ENCODE results near the gene CCDC82.

The CCDC82 gene

DNA sequence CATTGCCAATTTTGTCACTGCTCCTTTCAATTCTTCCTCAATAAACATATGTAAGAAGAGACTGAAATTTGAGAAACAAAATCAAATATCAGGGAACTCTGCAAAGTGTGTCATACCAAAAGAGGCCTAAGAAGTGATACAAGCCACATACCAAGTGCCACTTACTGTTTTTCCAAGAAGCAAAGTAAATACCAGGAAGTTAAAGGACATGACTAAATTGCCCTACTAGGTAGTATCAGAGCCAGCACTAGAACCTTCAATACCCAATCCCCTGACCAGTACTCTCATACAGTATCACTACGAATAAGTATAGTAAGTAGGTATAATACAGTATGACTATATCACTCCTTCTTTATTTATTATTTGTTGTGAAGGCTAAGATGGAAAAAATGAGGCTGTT is 60.3 kb downstream of the CCDC82 start:
- DNase-seq (ENCODE audit: low read depth in 2 of 2) = no peak

DNA sequence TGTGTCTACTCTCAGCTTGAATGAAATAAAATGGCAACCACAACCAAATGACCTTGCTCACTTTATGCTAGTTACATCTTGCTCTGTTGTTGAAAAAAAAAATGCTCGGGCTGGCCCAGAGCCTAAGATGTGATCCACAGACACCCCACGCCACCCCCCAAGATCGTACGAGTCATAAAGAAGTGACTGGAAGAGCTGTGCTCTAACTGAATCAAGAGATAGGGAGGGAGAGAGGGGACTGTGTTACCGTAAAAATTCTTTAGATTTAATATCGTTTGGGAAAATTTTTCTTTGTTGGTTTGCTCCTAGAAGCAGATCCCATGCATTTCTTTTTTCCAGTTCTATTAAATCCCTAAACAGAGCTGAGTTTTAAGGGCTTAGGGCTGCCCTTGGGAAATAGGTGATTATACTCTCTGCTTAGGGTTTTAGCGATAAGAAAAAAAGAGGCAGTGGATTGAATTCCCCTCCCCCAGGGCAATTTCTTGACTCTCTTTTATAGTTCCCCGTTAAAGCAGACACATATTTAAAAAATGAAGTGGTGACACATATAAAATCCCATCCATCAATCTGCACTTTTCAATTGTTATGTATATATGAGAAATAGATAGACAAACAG is 61.2 kb downstream of the CCDC82 start:
- no peak for DNase-seq (ENCODE audit: low read depth in 2 of 2)

DNA sequence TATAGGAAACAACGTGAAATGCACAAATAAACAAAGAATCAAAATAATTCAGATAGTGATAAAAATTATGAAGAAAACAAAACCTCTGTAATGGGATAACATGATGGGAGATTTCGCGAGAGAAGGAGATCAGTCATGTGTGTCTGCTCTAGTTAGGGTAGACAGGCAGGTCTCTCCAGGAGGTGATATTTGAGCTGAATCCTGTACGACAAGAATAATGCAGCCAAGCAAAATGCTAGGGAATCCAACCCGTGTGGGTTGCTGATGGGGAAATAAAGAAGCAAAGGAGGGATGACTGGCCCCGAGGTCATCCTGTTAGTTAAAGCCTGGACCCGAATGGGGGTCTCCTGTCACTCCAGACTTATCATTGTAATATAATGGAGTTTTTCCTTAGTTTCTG is 62.8 kb downstream of the CCDC82 start:
- no peak for DNase-seq (ENCODE audit: low read depth in 2 of 2)

DNA sequence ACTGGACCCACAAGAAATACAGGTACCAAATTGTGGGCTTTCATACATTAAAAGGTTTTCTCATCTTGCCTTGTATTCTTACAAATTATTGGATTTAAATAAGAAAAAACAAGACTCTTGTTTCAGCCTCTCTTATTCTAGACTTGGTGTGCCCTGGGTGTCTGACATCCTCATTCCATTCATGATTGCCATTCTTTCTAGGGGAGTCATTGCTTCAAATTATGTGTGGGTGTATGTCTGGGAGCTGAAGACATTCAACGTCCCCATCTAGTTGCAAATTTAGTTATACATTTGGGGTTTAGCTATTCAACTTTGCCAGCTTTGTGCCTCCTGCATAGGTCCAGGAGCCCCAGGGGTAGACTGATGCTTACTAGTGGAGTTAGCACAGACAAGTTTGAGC is 64.8 kb downstream of the CCDC82 start:
- no peak for DNase-seq (ENCODE audit: low read depth in 2 of 2)

DNA sequence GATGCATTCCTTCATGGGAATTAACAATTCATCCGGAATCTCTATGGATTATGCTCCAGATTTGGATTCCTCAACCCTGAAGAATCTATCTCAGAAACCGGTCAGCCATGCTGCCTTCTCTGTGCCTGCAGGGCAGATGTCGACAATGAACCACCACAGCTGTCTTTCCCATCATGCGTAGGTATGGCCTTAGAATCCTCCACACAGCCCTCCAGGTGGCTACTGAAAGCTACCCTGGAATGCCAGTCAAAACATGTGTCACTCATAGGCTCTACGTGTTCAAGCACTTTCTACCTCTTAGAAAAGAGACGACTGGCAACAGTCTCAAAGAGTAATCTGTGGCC is 66.1 kb downstream of the CCDC82 start:
- no peak for DNase-seq (ENCODE audit: low read depth in 2 of 2)

DNA sequence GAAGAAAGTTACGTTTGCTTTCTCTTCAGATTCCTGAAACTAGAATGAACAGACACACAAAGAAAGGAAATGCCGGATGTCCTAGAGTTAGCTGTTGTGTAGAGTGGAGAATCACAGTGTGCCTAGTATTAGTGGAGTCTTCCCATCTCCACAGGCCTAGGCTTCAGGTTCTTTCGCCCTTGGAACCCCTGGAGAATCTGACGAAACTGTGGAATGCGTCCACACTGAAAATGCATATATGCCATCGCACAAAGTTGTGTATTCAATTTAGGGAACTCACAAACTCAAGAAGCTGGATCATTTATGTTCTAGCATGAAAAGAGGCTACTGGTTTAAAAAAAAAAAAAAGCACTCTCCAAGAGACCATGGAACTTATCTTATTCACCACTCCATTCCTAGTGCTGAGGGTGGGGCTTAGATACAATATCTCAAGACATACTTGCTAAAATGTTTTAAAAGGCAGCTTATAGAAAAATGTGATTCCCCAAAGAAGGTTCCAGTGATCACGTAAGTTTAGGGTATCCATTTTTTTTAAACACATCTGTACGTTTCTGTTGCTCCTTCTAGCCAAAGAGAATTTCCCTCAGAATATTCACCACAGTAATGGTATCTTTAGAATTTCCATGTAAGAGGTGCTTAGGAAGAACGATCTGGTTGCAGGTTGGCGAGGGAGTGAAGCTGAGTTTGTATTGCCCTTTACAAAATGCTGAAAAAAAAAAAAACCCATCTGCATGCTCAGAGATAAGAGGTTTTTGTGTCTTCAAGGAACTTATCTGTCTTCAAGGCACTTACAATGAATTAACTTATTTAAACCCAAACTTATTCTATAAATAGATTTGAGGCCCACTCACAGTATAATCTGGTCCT is 66.7 kb downstream of the CCDC82 start:
- DNase-seq (ENCODE audit: low read depth in 2 of 2) = no peak

DNA sequence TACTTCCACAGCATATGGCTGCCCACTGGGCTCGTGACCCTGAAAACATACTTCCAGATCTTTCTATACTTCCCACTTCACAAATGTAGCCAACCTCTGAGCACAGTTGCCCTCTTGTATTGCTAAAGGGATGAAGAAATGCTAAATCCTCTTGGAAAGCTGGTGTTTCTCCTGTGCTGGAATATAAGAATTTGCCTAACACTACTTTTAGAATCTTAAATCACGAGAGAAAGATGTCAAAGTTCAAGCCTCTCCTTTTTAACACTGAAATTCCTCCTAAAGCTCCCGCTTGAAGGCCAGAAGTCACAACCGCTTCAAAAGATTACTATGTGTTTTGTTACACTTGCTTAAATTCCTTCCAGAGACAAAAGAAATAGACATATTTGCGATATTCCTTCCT is 68.6 kb downstream of the CCDC82 start:
- no peak for DNase-seq (ENCODE audit: low read depth in 2 of 2)

DNA sequence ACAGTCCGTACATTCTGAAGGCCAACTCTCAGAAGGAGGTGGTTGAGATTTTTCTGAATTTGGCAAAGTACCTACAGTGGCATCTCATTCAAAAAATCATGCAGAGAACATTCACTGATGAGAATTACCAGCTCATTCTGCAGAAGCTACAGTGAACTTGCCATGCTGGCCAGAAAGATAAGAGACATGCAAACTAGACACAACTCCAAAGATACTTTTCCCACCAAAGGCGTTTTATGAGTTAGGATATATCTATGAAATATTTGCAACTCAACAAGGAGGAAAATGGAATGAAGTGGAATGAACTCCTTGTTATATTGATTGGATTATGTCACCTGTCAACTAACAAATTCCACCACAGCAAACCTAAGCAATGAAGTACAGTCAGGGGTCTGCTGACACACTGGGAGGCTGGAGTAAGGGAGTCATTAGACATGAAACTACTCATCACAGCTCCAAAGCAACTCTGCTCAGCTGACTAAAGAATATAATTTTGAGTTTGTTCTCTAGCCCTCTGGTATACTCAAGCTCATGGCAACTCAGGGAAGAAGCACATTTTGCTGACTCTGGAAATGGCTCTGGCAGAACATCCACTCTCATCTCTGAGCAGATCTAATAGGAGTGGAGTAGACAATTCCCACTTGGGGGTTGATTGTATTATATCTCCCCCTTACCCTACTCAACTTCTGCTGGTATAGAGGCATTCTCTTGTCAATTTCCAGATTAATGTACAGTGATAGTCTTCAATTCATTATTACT is 69.6 kb downstream of the CCDC82 start:
- no peak for DNase-seq (ENCODE audit: low read depth in 2 of 2)

DNA sequence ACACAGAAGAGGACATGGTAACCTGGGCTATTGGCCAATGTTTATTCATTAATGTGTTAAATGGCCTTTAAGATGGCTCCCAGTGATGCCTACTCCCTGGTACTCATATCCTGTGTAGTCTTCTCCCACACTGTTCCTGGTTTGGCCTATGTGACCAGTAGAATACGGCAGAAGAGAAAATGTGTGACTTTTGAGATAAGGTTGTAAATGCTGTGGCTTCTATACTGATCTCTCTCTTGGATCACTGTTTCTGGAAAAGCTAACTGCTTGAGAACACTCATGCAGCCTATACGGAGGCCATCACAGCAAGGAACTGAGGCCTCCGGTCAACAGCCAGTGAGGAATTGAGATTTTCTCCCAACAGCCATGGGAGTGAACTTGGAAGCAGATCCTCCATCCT is 70.9 kb downstream of the CCDC82 start:
- no peak for DNase-seq (ENCODE audit: low read depth in 2 of 2)

DNA sequence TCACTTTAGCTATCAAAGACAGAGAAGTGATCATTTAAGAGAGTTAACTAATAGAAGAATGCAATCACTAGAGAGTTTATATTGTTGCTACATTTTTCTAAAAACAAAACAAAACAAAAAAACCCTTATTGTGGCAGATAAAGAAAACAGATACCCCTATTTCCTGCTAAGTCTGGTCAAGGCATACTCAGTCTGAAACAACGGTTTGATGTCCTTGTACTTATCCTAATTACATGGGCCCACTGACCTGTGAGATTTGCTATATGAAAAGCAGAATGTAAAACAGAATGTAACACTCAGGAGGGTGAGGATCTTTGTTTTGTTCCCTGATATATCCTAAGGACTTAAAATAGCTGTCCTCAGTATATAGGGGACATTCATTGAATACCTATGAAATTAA is 71.3 kb downstream of the CCDC82 start:
- no peak for DNase-seq (ENCODE audit: low read depth in 2 of 2)

DNA sequence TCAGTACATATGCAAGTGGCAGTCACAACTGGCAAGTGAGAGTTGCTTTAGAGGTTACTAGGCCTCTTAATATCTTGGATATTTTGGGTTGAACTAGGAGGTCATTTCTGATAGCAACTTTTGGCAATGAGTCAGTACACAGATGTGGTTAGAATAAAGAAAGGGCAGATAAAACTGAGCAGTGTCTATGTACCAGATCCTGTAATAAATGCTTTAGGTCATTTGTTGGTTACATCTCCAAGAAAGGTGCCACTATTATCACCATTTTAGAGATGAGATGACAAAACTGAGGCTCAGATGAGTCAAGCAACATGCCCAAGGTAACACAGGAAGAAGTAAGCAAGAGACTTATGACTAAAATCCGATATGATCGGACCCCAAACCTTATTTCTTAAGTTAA is 71.7 kb downstream of the CCDC82 start:
- no peak for DNase-seq (ENCODE audit: low read depth in 2 of 2)

DNA sequence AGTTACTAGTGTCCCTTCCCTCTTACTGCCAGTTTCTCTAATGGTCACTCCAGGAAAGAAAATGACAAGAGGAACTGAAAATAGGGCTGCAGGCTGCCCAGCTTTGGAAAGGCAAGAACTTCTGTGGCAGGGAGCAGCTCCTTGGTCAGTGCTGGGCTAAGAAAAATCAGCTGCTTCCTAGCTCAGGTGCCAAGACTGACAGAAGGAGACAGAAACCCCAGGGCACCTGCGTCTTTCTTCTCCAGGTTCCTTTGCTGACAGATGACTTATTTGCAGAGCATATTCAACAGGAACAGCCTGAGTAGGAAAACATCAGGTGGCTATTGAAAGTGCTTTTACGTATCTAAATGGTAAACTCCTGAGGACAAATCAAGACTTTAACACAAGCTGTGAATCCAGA is 72.1 kb downstream of the CCDC82 start:
- no peak for DNase-seq (ENCODE audit: low read depth in 2 of 2)

DNA sequence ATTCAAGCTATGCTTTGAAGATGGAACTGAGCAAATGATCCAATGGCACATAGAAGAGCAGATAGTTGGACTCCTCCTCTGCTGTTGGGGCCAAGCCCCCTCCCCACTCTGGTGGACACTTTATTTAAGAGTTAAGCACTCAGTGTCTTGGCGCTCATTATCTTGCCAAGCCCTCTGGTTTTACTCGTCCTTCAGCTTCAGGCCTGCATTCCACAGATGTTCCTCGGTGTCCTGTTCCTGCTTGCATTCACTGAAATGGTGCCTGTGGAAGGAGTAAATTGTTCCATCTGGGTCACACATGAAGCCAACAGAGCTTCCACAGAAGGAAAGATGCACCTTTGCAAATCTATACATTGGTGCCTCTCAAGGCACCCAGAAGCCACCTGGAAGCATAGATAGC is 72.8 kb downstream of the CCDC82 start:
- no peak for DNase-seq (ENCODE audit: low read depth in 2 of 2)

DNA sequence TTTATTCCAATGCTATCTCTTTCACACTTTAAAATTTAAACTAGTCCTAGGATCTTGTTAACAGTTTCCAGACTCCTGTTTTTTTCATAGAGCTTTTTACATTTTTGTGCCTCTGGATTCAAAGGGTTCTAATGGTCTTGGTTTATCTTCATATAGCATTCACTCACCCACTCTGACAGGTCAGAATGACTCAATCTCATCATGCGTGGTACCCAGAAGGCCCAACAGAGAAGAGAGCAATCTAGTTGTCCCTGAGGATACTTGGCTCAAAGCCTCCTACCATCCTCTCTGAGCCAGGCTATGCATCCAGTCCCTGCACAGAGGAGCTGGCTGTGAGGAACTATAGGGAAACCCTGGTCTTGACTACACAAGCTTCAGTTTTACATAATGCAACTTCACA is 74.2 kb downstream of the CCDC82 start:
- DNase-seq (ENCODE audit: low read depth in 2 of 2) = no peak

DNA sequence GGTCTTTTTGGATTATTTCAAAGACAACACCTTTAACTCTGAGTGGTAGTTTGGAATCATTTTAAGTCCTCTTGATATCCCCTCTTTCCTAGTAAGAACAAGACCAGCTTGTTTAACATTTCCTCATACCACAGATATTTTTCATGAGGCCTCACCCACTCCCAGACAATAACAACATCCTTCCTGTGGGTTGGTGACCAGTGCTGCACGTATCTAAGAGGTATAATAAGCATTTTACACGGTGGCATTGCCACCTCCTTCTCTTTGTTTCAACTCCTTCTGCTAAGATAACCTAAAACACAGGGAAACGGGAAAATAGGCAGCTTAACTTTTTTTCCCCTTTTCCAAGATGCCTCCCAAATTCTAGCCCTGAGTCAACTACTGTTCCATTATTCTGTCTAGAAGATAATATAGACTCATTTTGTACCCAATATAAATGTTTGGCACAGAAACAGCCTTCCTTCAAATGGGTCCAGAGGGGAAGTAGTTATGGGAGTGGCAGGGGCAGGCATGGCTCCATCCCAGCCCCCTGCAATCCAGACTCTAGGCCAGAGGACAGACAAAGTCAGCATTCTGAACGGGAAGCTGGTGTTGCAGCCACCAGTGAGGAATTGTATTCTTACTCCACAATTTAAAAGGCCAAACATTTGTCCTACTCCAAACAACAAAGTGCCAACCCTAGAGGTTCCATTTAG is 75.2 kb downstream of the CCDC82 start:
- no peak for DNase-seq (ENCODE audit: low read depth in 2 of 2)

DNA sequence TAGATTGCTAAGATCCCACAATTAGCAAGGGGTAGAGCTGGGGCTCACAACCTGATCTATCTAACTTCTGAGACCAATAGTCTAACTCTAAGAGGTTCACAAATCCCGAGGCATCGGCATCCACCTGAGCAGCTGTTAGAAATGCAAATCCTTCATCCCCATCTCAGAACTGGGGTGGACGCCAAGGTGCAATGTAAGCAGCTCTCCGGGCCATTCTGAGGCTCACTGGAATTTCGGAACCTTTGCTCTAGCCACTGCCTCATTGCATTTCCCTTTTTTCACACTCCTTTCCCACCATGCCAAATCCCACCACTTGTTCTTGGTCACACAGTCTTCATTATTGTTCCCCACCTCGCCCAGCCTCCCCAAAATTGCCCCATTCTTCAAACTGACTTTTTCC is 76.5 kb downstream of the CCDC82 start:
- no peak for DNase-seq (ENCODE audit: low read depth in 2 of 2)

DNA sequence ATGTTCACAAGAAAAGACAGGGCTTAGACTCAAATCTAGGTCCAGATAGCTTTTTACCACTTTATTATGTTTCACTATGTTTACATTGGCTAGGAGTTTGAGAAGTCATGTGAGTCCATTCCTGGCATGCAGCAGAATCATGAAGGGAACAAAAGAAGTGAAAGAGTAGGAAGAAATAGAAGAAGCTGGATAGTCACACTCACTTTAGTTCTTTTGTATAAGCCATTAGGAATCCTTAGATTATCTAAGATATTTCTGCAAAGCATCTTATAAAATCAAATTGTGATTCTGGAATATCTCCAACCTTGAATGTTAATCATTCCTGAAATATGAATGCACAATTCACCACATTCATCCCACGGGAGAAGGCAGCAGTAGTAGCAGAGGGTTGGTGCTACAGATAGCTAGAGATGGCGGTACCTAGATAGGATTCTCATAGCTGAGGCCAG is 78.6 kb downstream of the CCDC82 start:
- DNase-seq (ENCODE audit: low read depth in 2 of 2) = peak; percentile 74 to 83

DNA sequence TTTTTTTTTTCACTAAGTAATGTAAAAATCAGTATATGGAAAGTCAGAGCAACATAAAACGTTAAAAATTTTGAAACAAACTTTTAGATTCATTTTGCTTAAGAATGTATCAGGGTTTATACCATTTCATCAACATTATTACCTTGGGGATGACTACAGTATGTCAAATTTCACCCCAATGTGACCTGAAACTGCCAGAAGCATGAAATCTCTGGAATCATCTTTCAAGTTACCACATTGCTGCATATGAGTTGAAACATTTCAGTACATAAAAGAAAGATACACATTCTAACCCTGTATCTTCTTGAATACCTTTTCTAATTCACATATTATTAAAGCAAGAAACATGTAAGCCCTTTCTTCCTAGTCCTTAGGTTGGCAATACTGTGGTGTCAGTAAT is 79.5 kb downstream of the CCDC82 start:
- DNase-seq (ENCODE audit: low read depth in 2 of 2) = no peak

DNA sequence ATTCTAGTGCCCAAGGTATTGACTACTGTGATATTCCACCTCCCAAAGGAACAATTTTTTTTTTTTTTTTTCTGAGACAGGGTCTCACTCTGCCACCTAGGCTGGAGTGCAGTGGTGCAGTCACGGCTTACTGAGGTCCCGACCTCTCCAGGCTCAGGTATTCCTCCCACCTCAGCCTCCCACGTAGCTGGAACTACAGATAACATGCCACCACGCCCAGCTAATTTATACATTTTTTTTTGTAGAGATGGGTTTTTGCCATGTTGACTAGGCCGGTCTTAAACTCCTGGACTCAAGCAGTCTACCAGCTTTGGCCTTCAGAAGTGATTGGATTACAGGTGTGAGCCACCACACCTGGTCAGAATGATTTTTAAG is 80.1 kb downstream of the CCDC82 start:
- no peak for DNase-seq (ENCODE audit: low read depth in 2 of 2)

DNA sequence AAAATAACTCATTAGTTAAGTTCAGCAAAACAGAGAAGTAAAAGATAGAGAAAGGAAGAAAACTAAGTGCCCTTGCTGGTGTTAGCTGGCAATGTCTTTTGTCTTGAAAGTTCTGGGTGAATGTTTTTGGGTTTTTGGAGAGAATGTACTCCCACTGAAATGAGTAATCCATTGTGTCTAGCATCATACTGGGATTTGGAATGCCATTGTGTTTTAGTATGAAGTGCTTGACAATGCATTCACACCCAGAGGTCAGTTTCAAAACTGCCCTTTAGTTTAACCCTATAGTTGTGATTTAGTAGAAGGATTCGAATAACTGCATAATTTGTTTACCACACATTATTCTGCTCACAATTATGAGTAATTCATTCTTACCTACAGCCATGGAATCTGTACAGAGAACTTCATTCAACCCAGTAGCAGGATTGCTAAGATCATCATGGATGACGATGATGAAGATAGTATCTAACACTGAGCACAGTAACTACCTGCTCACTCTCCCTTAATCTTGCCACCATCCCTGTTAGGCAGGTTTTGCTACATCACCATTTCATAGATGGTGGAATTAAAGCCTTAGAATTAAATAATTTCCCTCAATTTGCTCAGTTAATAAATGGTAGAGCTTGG is 80.6 kb downstream of the CCDC82 start:
- DNase-seq (ENCODE audit: low read depth in 2 of 2) = no peak

DNA sequence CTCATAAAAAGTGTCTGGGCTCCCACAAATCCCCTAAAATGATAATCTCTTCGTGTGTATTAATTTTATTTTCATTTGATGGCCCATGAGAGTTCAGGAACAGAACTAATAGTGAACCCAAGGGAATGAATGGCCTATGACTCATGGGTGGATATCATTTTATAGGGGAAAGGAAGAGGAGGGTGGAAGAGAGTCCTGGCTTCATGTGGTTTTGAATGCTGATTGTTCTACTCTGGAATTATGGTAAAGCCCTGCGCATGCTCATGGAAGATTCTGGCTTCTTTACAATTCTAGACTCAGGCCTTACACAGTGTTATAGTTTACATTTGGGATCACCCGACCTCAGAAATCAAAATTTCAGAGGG is 82.0 kb downstream of the CCDC82 start:
- DNase-seq (ENCODE audit: low read depth in 2 of 2) = peak; percentile 81 to 83
